ENCODE measurements around the gene PFN3.

The PFN3 gene

GRCh38 chr5:177438468-177438867, 38.0 kb upstream of the PFN3 start:
- DNase-seq (ENCODE audit: low read depth, low spot score): no peak

- no peak for DNase-seq (ENCODE audit: low read depth, low spot score)
Measured at GRCh38 chr5:177437623-177438022, 37.2 kb upstream of the PFN3 start.

GRCh38 chr5:177435847-177436536, 35.5 kb upstream of the PFN3 start:
- DNase-seq (ENCODE audit: low read depth, low spot score): no peak

GRCh38 chr5:177434942-177435738, 34.7 kb upstream of the PFN3 start:
- no peak for DNase-seq (ENCODE audit: low read depth, low spot score)

- DNase-seq (ENCODE audit: low read depth, low spot score): no peak
Measured at GRCh38 chr5:177434437-177434836, 34.0 kb upstream of the PFN3 start.

GRCh38 chr5:177433658-177434217, 33.3 kb upstream of the PFN3 start:
- DNase-seq (ENCODE audit: low read depth, low spot score): no peak

GRCh38 chr5:177432839-177433657, 32.6 kb upstream of the PFN3 start:
- DNase-seq (ENCODE audit: low read depth, low spot score): no peak

- DNase-seq (ENCODE audit: low read depth, low spot score): no peak
Measured at GRCh38 chr5:177432143-177432838, 31.8 kb upstream of the PFN3 start.

GRCh38 chr5:177431317-177432142, 31.1 kb upstream of the PFN3 start:
- DNase-seq (ENCODE audit: low read depth, low spot score): no peak

GRCh38 chr5:177430972-177431316, 30.5 kb upstream of the PFN3 start:
- no peak for DNase-seq (ENCODE audit: low read depth, low spot score)

- DNase-seq (ENCODE audit: low read depth, low spot score): no peak
Measured at GRCh38 chr5:177430140-177430951, 29.9 kb upstream of the PFN3 start.

- DNase-seq (ENCODE audit: low read depth, low spot score): no peak
Measured at GRCh38 chr5:177429248-177430040, 29.0 kb upstream of the PFN3 start.

- no peak for DNase-seq (ENCODE audit: low read depth, low spot score)
Measured at GRCh38 chr5:177428574-177429217, 28.2 kb upstream of the PFN3 start.

GRCh38 chr5:177427919-177428573, 27.6 kb upstream of the PFN3 start:
- no peak for DNase-seq (ENCODE audit: low read depth, low spot score)

- no peak for DNase-seq (ENCODE audit: low read depth, low spot score)
Measured at GRCh38 chr5:177427211-177427822, 26.9 kb upstream of the PFN3 start.

- no peak for DNase-seq (ENCODE audit: low read depth, low spot score)
Measured at GRCh38 chr5:177426566-177427210, 26.2 kb upstream of the PFN3 start, which contains the start of gene GRK6. Gene GRK6, plus strand, starts transcription at chr5:177426676. Its CDS starts 170 bp downstream, at chr5:177426846.
